Breast epithelium (tissue), 3 donors: Measurements from ENCODE around the gene AKAP7.

Experiments
- CTCF ChIP-seq, 3 donors: fragments of 450-650 bp; IDR thresholded peaks; one replicate each; pipeline ENCODE4 v1.5.1; 2016 to 2017; ENCODE audit warnings: antibody characterized with exemption in 3 of 3, mild to moderate bottlenecking in 3 of 3, moderate library complexity in 3 of 3
- POLR2A ChIP-seq: fragments of 450-650 bp; IDR thresholded peaks from one replicate; pipeline ENCODE4 v1.6.1; 2016; ENCODE audit warnings: antibody characterized with exemption, mild to moderate bottlenecking, moderate library complexity
- POLR2AphosphoS5 ChIP-seq, 3 donors: sonication (generic); formaldehyde crosslinking; IDR thresholded peaks; one replicate each; pipeline ENCODE4 v1.6.1; 2017; ENCODE audit warnings: antibody characterized with exemption in 3 of 3

- TF ChIP-seq POLR2AphosphoS5 (IDR thresholded peaks at IDR 0.05), result no peak
- no peak for TF ChIP-seq CTCF (IDR thresholded peaks at IDR 0.05)
- no peak for TF ChIP-seq POLR2A
Measured at GRCh38 chr6:131143319-131143718, 8.1 kb downstream of the AKAP7 start.
